IPS-15b (cell line): ENCODE measurements around the gene DBNL.

Experiments
- H3K27me3 ChIP-seq: one replicate; pipeline ENCODE4 v1.6.1; 2013; ENCODE audit warnings: low read length; ENCODE audit not compliant: control insufficient read depth, insufficient read depth
- H3K36me3 ChIP-seq: one replicate; pipeline ENCODE4 v1.6.1; 2013; ENCODE audit warnings: low read length; ENCODE audit not compliant: control insufficient read depth, insufficient read depth
- H3K4me1 ChIP-seq: one replicate; pipeline ENCODE4 v1.6.1; 2013; ENCODE audit warnings: mild to moderate bottlenecking, low read length; ENCODE audit not compliant: control insufficient read depth, insufficient read depth
- H3K4me3 ChIP-seq: one replicate; pipeline ENCODE4 v1.5.1; 2013; ENCODE audit warnings: low read depth, low read length
- H3K9ac ChIP-seq: one replicate; pipeline ENCODE4 v1.6.1; 2013; ENCODE audit warnings: low read depth, mild to moderate bottlenecking, low read length
- H3K9me3 ChIP-seq: one replicate; pipeline ENCODE4 v1.6.1; 2013; ENCODE audit warnings: mild to moderate bottlenecking, low read length; ENCODE audit not compliant: control insufficient read depth, insufficient read depth

DBNL gene

GRCh38 chr7:44077061-44077460, 32.6 kb downstream of the DBNL start:
- Histone ChIP-seq H3K4me1 (no peaks in the 10 kb centered on the region), H3K36me3 (peaks cover 47% of the 10 kb centered on the region), H3K9me3 (no peaks in the 10 kb centered on the region), H3K9ac (no peak overlapping the region), H3K4me3 (no peak overlapping the region), H3K27me3 (no peaks in the 10 kb centered on the region)

GRCh38 chr7:44077681-44078091, 33.2 kb downstream of the DBNL start:
- no peaks in the 10 kb centered on the region for H3K27me3 ChIP-seq
- H3K4me3 ChIP-seq = no peak overlapping the region
- H3K36me3 ChIP-seq = peaks cover 43% of the 10 kb centered on the region
- no peaks in the 10 kb centered on the region for H3K4me1 ChIP-seq
- H3K9me3 ChIP-seq = no peaks in the 10 kb centered on the region
- no peak overlapping the region for H3K9ac ChIP-seq

GRCh38 chr7:44078521-44078920, 34.0 kb downstream of the DBNL start:
- peaks cover 35% of the 10 kb centered on the region for H3K36me3 ChIP-seq
- H3K4me1 ChIP-seq = no peaks in the 10 kb centered on the region
- H3K4me3 ChIP-seq = no peak overlapping the region
- H3K9me3 ChIP-seq = no peaks in the 10 kb centered on the region
- H3K27me3 ChIP-seq = peaks cover 2% of the 10 kb centered on the region
- no peak overlapping the region for H3K9ac ChIP-seq

- no peak overlapping the region for H3K9ac ChIP-seq
- H3K4me3 ChIP-seq = no peak overlapping the region
- peaks cover 26% of the 10 kb centered on the region for H3K36me3 ChIP-seq
- H3K27me3 ChIP-seq = peaks cover 12% of the 10 kb centered on the region
- H3K4me1 ChIP-seq = no peaks in the 10 kb centered on the region
- no peaks in the 10 kb centered on the region for H3K9me3 ChIP-seq
Observed at GRCh38 chr7:44079331-44080021, 35.0 kb downstream of the DBNL start.

GRCh38 chr7:44080118-44080517, 35.6 kb downstream of the DBNL start:
- no peak overlapping the region for H3K9ac ChIP-seq
- peaks cover 26% of the 10 kb centered on the region for H3K36me3 ChIP-seq

GRCh38 chr7:44080686-44081265, 36.3 kb downstream of the DBNL start:
- Histone ChIP-seq H3K9ac (no peak overlapping the region), H3K4me3 (no peak overlapping the region), H3K4me1 (no peaks in the 10 kb centered on the region), H3K9me3 (no peaks in the 10 kb centered on the region), H3K36me3 (peaks cover 25% of the 10 kb centered on the region), H3K27me3 (peaks cover 14% of the 10 kb centered on the region)

More at GRCh38 chr7:44080118-44080517, 35.6 kb downstream of the DBNL start:
- Histone ChIP-seq H3K9me3 (no peaks in the 10 kb centered on the region), H3K4me3 (no peak overlapping the region), H3K4me1 (no peaks in the 10 kb centered on the region), H3K27me3 (peaks cover 14% of the 10 kb centered on the region)

GRCh38 chr7:44081266-44081748, 36.8 kb downstream of the DBNL start:
- Histone ChIP-seq H3K9me3 (no peaks in the 10 kb centered on the region), H3K36me3 (peaks cover 20% of the 10 kb centered on the region), H3K9ac (no peak overlapping the region), H3K4me3 (peak overlapping the region; percentile 81), H3K4me1 (no peaks in the 10 kb centered on the region), H3K27me3 (peaks cover 14% of the 10 kb centered on the region)

GRCh38 chr7:44082541-44083207, 38.2 kb downstream of the DBNL start:
- H3K4me3 ChIP-seq = peak overlapping the region; percentile 61
- peaks cover 14% of the 10 kb centered on the region for H3K27me3 ChIP-seq
- H3K9ac ChIP-seq = peak overlapping the region; percentile 57
- H3K4me1 ChIP-seq = no peaks in the 10 kb centered on the region
- H3K36me3 ChIP-seq = peaks cover 16% of the 10 kb centered on the region
- no peaks in the 10 kb centered on the region for H3K9me3 ChIP-seq

GRCh38 chr7:44083796-44084195, 39.3 kb downstream of the DBNL start:
- Histone ChIP-seq H3K36me3 (peaks cover 8% of the 10 kb centered on the region), H3K4me1 (no peaks in the 10 kb centered on the region), H3K27me3 (peaks cover 14% of the 10 kb centered on the region), H3K4me3 (no peak overlapping the region), H3K9ac (no peak overlapping the region), H3K9me3 (no peaks in the 10 kb centered on the region)

GRCh38 chr7:44084701-44085100, 40.2 kb downstream of the DBNL start:
- no peak overlapping the region for H3K4me3 ChIP-seq
- no peaks in the 10 kb centered on the region for H3K4me1 ChIP-seq
- H3K9ac ChIP-seq = no peak overlapping the region
- H3K9me3 ChIP-seq = no peaks in the 10 kb centered on the region
- peaks cover 14% of the 10 kb centered on the region for H3K27me3 ChIP-seq
- H3K36me3 ChIP-seq = peaks cover 3% of the 10 kb centered on the region

- H3K36me3 ChIP-seq = no peaks in the 10 kb centered on the region
- H3K27me3 ChIP-seq = peaks cover 14% of the 10 kb centered on the region
- H3K4me1 ChIP-seq = no peaks in the 10 kb centered on the region
- H3K4me3 ChIP-seq = no peak overlapping the region
- no peak overlapping the region for H3K9ac ChIP-seq
- no peaks in the 10 kb centered on the region for H3K9me3 ChIP-seq
Observed at GRCh38 chr7:44085546-44085945, 41.0 kb downstream of the DBNL start.

GRCh38 chr7:44086627-44087026, 42.1 kb downstream of the DBNL start:
- Histone ChIP-seq H3K9me3 (no peaks in the 10 kb centered on the region), H3K4me1 (no peaks in the 10 kb centered on the region), H3K36me3 (no peaks in the 10 kb centered on the region), H3K9ac (no peak overlapping the region), H3K4me3 (no peak overlapping the region), H3K27me3 (peaks cover 14% of the 10 kb centered on the region)
